Lower lobe of right lung (tissue), 2 donors: ENCODE results near the gene POPDC3. TPM values are rescaled to one million over a fixed set of nuclear protein-coding genes. Genes with fewer than 3 reads are reported as not detected.

Source experiments
- ATAC-seq, 2 donors: fragments of 200-7000 bp; cut with Tn5 transposase; one replicate each; pipeline ENCODE4 v1.9.1; 2020 to 2022; ENCODE audit warnings: mild to moderate bottlenecking in 2 of 2, moderate library complexity in 2 of 2
- DNase-seq: peaks from one replicate; pipeline ENCODE4 v3.0.0-alpha.2; 2020
- H3K27ac ChIP-seq: fragments of 200-600 bp; one replicate; pipeline ENCODE4 v1.8.0; 2022
- H3K27me3 ChIP-seq: fragments of 200-600 bp; one replicate; pipeline ENCODE4 v1.8.0; 2022; ENCODE audit warnings: low read depth
- H3K36me3 ChIP-seq: fragments of 200-600 bp; one replicate; pipeline ENCODE4 v1.8.0; 2022; ENCODE audit warnings: mild to moderate bottlenecking
- H3K4me1 ChIP-seq: fragments of 200-600 bp; one replicate; pipeline ENCODE4 v1.8.0; 2022
- H3K4me3 ChIP-seq: fragments of 200-600 bp; one replicate; pipeline ENCODE4 v1.8.0; 2022; ENCODE audit warnings: mild to moderate bottlenecking
- H3K9me3 ChIP-seq: fragments of 200-600 bp; one replicate; pipeline ENCODE4 v1.8.0; 2022
- CTCF ChIP-seq: fragments of 200-600 bp; IDR thresholded peaks from one replicate; pipeline ENCODE4 v1.8.0; 2022; ENCODE audit warnings: antibody characterized with exemption, mild to moderate bottlenecking
- intact Hi-C: fragments of 100-400 bp; cut with DNase I; formaldehyde crosslinking; loops from one replicate; pipeline ENCODE4 v1.11.0; 2022
- total RNA-seq: library from RNA; stranded (reverse); fragmentation: NEBNext Ultra II Directional; extraction: Animal tissue kit (Norgen Biotek cat#: 25700); gene quantifications from one replicate; pipeline ENCODE4 v1.2.1, GENCODE V29; 2021
- donor health status: DM: no; HTN: yes; CAD: no; lungs with severe emphysema.

POPDC3 gene
- total RNA-seq, 1 donor from 2014 or later = 0.80 TPM

- no peaks in the 10 kb centered on the region for H3K27me3 ChIP-seq
- intact Hi-C loops = no loop called here
- H3K9me3 ChIP-seq = no peaks in the 10 kb centered on the region
- no peak for ATAC-seq
- no peak overlapping the region for H3K27ac ChIP-seq
- no peak for DNase-seq
- H3K36me3 ChIP-seq = no peaks in the 10 kb centered on the region
- no peaks in the 10 kb centered on the region for H3K4me1 ChIP-seq
- no peak overlapping the region for H3K4me3 ChIP-seq
- no peak for TF ChIP-seq CTCF
Observed at GRCh38 chr6:105204331-105204730, 24.5 kb upstream of the POPDC3 start.

- H3K27ac ChIP-seq = no peak overlapping the region
- TF ChIP-seq CTCF = no peak
Observed at GRCh38 chr6:105202486-105202885, 22.7 kb upstream of the POPDC3 start.

GRCh38 chr6:105200133-105200730 is 20.4 kb upstream of the POPDC3 start:
- intact Hi-C loops = no loop called here
- H3K9me3 ChIP-seq = no peaks in the 10 kb centered on the region
- no peak overlapping the region for H3K4me3 ChIP-seq
- TF ChIP-seq CTCF = no peak
- H3K36me3 ChIP-seq = no peaks in the 10 kb centered on the region
- DNase-seq (no peak), ATAC-seq (no peak)
- no peaks in the 10 kb centered on the region for H3K27me3 ChIP-seq
- no peaks in the 10 kb centered on the region for H3K4me1 ChIP-seq
- H3K27ac ChIP-seq = no peak overlapping the region

More at GRCh38 chr6:105202486-105202885, 22.7 kb upstream of the POPDC3 start:
- Histone ChIP-seq H3K27me3 (no peaks in the 10 kb centered on the region), H3K4me3 (no peak overlapping the region), H3K4me1 (no peaks in the 10 kb centered on the region), H3K9me3 (no peaks in the 10 kb centered on the region), H3K36me3 (no peaks in the 10 kb centered on the region)
- ATAC-seq (no peak), DNase-seq (no peak)
- intact Hi-C loops = no loop called here

GRCh38 chr6:105199711-105200110 is 19.9 kb upstream of the POPDC3 start:
- no peak for TF ChIP-seq CTCF
- no peaks in the 10 kb centered on the region for H3K4me1 ChIP-seq
- H3K27ac ChIP-seq = no peak overlapping the region
- peaks cover 1% of the 10 kb centered on the region for H3K27me3 ChIP-seq
- H3K9me3 ChIP-seq = no peaks in the 10 kb centered on the region
- H3K4me3 ChIP-seq = no peak overlapping the region
- DNase-seq (no peak), ATAC-seq (no peak)
- intact Hi-C loops = no loop called here
- no peaks in the 10 kb centered on the region for H3K36me3 ChIP-seq

GRCh38 chr6:105196076-105196475 is 16.3 kb upstream of the POPDC3 start:
- intact Hi-C loops = no loop called here
- TF ChIP-seq CTCF = no peak
- Histone ChIP-seq H3K4me1 (no peaks in the 10 kb centered on the region), H3K27ac (no peak overlapping the region), H3K27me3 (peaks cover 5% of the 10 kb centered on the region), H3K36me3 (no peaks in the 10 kb centered on the region), H3K4me3 (no peak overlapping the region), H3K9me3 (no peaks in the 10 kb centered on the region)
- DNase-seq (no peak), ATAC-seq (no peak)
